Thyroid gland (tissue), 4 donors: ENCODE results near the gene CDC42SE2.

ENCODE experiments used
- CTCF ChIP-seq, 6 experiments: fragments of 200-600 bp in 3 of 6; fragments of 450-650 bp in 3 of 6; sonication (generic) in 3 of 6; IDR thresholded peaks; one replicate each; pipeline ENCODE4 v1.5.1; 2016 to 2019; ENCODE audit warnings: antibody characterized with exemption in 6 of 6, mild to moderate bottlenecking in 2 of 6, inconsistent platforms in 1 of 6, moderate library complexity in 1 of 6
- POLR2A ChIP-seq, 2 donors: fragments of 450-650 bp; IDR thresholded peaks; one replicate each; pipeline ENCODE4 v1.6.1; 2017; ENCODE audit warnings: antibody characterized with exemption in 2 of 2, mild to moderate bottlenecking in 2 of 2, moderate library complexity in 1 of 2

- TF ChIP-seq CTCF (IDR thresholded peaks at IDR 0.05) (no peak), POLR2A (IDR thresholded peaks at IDR 0.05) (no peak)
Measured at GRCh38 chr5:131282235-131282634, 18.4 kb downstream of the CDC42SE2 start.
